C4-2B (cell line): ENCODE data around the gene LILRB2.
"Not testable (repeated sequence)": the region's sequence is repeated elsewhere in the genome, so short reads cannot be mapped to it uniquely, and the experiment has no call there.

Experiments
- H3K27ac ChIP-seq: fragments of 450-650 bp; 2 replicates; pipeline ENCODE4 v1.5.1; 2017
- CTCF ChIP-seq: fragments of 450-650 bp; conservative IDR thresholded peaks from 2 replicates; pipeline ENCODE4 v1.5.1; 2017; ENCODE audit warnings: mild to moderate bottlenecking
- ZFX ChIP-seq: fragments of 450-650 bp; IDR thresholded peaks from 2 replicates; pipeline ENCODE4 v1.6.1; 2017

Gene LILRB2

GRCh38 chr19:54302257-54302656 lies 21.3 kb upstream of the LILRB2 start:
- TF ChIP-seq ZFX: no peak
- no peak for TF ChIP-seq CTCF
- H3K27ac ChIP-seq: no peak overlapping the region

GRCh38 chr19:54299515-54299914 lies 18.6 kb upstream of the LILRB2 start:
- no peak overlapping the region for H3K27ac ChIP-seq

GRCh38 chr19:54299126-54299498 lies 18.2 kb upstream of the LILRB2 start:
- TF ChIP-seq CTCF (no peak), ZFX (no peak)
- no peak overlapping the region for H3K27ac ChIP-seq

More at GRCh38 chr19:54299515-54299914, 18.6 kb upstream of the LILRB2 start:
- no peak for TF ChIP-seq CTCF
- no peak for TF ChIP-seq ZFX

GRCh38 chr19:54298357-54299125 lies 17.6 kb upstream of the LILRB2 start:
- H3K27ac ChIP-seq: no peak overlapping the region
- TF ChIP-seq CTCF (no peak), ZFX (no peak)

GRCh38 chr19:54297759-54298305 lies 16.9 kb upstream of the LILRB2 start:
- TF ChIP-seq CTCF: no peak
- TF ChIP-seq ZFX: no peak
- no peak overlapping the region for H3K27ac ChIP-seq

GRCh38 chr19:54294539-54294938 lies 13.6 kb upstream of the LILRB2 start:
- TF ChIP-seq CTCF (no peak), ZFX (no peak)
- no peak overlapping the region for H3K27ac ChIP-seq

GRCh38 chr19:54289160-54289559 lies 8.2 kb upstream of the LILRB2 start:
- H3K27ac ChIP-seq: not testable (repeated sequence)

GRCh38 chr19:54287456-54287855 lies 6.5 kb upstream of the LILRB2 start:
- no peak overlapping the region for H3K27ac ChIP-seq
- TF ChIP-seq ZFX: no peak

- not testable (repeated sequence) for H3K27ac ChIP-seq
Measured at GRCh38 chr19:54286283-54286682, 5.4 kb upstream of the LILRB2 start.

- H3K27ac ChIP-seq: not testable (repeated sequence)
Measured at GRCh38 chr19:54285427-54286056, 4.6 kb upstream of the LILRB2 start.
